ENCODE results near the gene MRGPRG.

MRGPRG gene

GRCh38 chr11:3202759-3203158 lies 15.9 kb downstream of the MRGPRG start:
- no peak for DNase-seq (ENCODE audit: low spot score)
- H3K4me3 ChIP-seq: no peak overlapping the region
- TF ChIP-seq, protein P1, sequence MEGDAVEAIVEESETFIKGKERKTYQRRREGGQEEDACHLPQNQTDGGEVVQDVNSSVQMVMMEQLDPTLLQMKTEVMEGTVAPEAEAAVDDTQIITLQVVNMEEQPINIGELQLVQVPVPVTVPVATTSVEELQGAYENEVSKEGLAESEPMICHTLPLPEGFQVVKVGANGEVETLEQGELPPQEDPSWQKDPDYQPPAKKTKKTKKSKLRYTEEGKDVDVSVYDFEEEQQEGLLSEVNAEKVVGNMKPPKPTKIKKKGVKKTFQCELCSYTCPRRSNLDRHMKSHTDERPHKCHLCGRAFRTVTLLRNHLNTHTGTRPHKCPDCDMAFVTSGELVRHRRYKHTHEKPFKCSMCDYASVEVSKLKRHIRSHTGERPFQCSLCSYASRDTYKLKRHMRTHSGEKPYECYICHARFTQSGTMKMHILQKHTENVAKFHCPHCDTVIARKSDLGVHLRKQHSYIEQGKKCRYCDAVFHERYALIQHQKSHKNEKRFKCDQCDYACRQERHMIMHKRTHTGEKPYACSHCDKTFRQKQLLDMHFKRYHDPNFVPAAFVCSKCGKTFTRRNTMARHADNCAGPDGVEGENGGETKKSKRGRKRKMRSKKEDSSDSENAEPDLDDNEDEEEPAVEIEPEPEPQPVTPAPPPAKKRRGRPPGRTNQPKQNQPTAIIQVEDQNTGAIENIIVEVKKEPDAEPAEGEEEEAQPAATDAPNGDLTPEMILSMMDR (IDR thresholded peaks at IDR 0.05): no peak
- H3K27ac ChIP-seq: no peak overlapping the region

DNA sequence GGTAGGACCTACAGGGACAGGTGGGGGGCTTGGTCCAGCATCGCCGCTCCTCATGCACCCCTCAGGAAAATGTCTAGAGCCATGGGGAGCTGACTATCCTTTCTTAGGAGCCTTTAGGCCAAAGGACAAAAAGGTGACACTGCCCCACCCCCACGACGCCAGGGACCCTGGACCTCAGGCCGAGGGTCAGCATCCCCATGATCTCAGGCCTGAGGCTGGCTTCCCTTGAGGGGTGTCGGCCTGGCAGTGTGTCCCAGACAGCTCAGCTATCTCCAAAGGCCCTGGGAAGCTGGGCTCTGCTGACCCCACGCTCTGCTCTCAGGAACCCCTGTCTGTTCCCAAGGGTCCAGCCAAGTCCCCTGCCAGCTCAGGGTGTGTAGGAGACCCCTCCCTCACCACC lies 16.3 kb downstream of the MRGPRG start:
- no peak overlapping the region for H3K4me3 ChIP-seq
- DNase-seq (ENCODE audit: low spot score): no peak
- no peak overlapping the region for H3K27ac ChIP-seq
- TF ChIP-seq, protein P1 (IDR thresholded peaks at IDR 0.05): no peak

DNA sequence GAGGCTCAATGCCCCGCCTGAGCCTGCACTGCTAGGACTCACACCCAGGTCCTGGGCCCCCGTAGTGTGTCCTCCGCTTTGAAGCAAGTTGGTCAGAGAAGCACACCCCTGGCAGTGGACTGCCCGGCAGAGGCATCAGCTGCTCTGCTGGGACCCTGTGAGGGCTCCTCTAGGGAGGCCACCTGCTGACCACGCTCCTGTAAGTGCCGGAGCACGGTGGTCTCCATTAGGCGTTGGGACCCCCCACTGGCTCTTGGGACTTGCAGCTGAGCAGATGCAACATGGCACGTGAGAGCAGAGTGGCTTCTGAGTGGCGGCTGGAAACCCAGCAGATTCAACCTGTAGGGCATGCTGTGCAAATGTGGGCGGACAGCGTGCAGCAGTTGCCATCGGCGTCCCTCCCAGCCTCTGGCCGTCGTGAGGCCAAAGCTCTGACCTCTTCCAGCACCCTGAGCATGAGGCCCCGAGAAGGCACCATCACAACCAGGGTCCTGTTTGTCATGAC lies 16.9 kb downstream of the MRGPRG start:
- DNase-seq (ENCODE audit: low spot score): peak; percentile 62
- H3K4me3 ChIP-seq: no peak overlapping the region
- H3K27ac ChIP-seq: no peak overlapping the region
- TF ChIP-seq, protein P1 (IDR thresholded peaks at IDR 0.05): no peak

DNA sequence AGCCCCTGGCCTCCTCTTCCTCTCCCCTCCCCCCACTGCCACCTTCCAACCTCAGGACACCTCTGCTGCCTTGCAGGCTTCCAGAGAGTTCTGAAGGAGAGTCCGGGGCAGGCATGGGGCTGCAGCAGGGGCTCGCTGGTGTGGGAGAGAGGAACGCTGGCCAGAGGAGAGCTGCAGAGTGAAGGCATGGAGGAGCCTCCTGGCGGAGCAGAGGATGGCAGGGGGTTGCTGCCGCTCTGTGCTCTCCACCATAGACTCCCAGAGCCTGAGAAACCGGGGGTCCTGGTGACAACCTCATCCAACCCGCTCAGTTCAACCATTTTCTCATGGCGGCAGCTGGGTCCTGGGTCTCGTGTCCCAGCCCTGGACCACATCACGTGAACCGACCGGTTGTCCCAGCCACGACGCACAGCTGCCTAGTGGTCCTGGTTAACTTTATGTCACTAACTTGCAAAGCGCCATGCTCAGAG lies 17.5 kb downstream of the MRGPRG start:
- TF ChIP-seq, protein P1 (IDR thresholded peaks at IDR 0.05): no peak
- Histone ChIP-seq H3K4me3 (no peak overlapping the region), H3K27ac (no peak overlapping the region)
- DNase-seq (ENCODE audit: low spot score): peak; percentile 69

DNA sequence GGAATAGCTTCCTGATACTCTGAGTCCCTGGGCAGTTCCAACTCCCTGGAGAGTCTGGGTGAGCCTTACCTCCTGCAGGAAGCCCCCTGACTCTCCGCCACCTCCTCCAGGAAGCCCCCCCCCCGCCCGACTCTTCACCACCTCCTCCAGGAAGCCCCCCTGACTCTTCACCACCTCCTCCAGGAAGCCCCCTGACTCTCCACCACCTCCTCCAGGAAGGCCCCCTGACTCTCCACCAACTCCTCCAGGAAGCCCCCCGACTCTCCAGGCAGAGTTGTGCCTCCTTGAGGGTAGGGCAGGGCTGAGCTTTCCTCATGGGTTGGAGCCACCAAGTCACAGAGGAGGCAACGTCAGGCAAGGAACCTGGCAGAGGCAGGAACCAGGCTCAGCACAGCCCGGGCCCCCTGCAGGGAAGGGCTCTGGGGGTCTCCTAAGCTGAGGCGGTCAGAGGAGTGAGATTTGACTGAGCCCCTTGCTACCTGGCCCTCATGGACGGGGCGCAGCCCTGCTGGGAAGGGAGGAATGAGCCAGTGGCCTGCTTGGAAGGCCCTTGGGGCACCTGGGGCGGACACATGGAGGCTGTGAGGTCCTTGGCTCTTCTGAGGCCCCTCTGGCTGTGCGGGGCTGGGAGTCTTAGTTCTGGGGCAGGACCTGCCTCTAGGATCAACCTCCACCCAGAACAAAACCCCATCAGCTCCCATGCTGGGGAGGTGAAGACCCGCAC lies 18.1 kb downstream of the MRGPRG start:
- no peak for DNase-seq (ENCODE audit: low spot score)
- TF ChIP-seq, protein P1 (IDR thresholded peaks at IDR 0.05): no peak
- no peak overlapping the region for H3K27ac ChIP-seq
- no peak overlapping the region for H3K4me3 ChIP-seq

DNA sequence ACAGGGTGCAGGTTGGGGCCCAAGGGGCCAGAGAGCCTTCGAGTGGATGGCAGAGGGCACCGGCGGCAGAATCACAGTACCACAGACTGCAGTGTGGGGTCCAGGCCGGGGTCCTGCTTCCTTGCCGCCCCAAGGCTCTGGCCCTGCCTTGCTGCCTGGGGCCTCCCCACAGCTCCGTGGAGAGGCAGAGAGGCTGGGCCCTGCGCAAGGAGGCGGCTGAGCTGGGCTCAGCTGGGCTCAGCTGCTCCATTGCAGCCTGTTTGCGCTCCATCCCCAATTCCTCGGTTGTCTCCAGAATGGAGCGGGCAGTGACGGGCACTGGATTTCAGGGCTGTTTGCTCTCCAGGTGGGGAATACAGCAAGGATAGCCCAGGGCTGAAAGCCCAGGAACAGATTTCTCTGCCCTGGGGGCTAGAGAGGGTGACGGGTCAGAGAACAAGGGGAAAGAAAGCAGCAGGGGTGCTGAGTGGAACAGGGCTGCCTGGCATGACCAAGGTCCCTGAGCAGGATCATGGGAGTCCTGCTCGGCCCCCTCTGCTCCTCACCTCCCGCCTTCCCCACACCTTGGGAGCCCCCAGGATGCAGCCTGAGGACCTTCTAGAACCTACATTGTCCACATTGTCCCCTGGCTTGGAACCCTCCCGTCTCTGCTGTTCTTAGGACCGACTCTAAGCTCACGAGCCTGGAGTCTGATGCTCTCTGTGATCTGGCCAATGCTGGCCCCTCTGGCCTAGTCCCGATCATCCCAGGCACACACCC lies 18.9 kb downstream of the MRGPRG start:
- no peak overlapping the region for H3K27ac ChIP-seq
- TF ChIP-seq, protein P1 (IDR thresholded peaks at IDR 0.05): no peak
- H3K4me3 ChIP-seq: no peak overlapping the region
- peak; percentile 65 for DNase-seq (ENCODE audit: low spot score)

Data from coronary artery (tissue), 2 donors.